C1 segment of cervical spinal cord (tissue), 14 donors: ENCODE data around the gene EPGN.

Source experiments
- DNase-seq, 14 donors: peaks; one replicate each; lab custom pipeline; 2025; lab: John Stamatoyannopoulos, UW

EPGN gene, protein sequence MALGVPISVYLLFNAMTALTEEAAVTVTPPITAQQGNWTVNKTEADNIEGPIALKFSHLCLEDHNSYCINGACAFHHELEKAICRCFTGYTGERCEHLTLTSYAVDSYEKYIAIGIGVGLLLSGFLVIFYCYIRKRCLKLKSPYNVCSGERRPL

DNA sequence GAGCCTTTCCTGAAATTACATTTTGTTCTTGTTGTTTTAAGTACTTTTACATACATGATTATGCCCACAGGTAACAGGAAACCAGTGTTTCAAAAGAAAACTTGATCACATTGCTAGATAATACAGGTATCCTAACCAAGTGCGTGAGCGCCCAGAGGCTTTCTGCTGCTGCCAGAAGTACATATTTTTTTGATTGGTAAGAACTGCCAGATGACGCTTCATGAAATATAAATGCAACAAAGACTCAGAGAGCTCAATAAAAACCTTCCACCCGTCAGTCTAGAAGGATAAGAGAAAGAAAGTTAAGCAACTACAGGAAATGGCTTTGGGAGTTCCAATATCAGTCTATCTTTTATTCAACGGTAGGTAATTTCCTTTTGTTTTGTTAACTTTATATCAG, at the start of gene EPGN:
EPGN (plus strand) TSS at position 256 of the 400 bp plus-strand sequence; CDS start at position 320, 64 bp downstream.
- DNase-seq = no peak

DNA sequence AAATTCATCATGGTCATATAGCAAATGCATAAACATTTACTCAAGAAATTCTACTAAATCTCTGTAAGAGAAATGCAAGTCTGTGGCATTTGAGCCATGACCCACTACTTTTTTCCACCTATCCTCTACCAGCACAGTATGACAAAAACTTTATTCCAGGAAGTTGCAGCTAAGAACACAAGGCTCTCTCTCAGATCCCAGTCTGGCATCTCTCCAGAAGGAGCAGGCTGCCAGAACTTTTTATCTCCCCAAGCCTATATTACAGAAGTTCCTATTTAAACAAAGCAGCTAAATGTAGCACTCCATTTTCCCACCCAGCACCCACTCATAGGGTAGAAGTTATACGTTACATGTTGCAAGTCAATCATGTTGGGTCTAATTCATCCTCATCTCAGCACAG, 49.3 kb upstream of the EPGN start:
- DNase-seq = no peak

DNA sequence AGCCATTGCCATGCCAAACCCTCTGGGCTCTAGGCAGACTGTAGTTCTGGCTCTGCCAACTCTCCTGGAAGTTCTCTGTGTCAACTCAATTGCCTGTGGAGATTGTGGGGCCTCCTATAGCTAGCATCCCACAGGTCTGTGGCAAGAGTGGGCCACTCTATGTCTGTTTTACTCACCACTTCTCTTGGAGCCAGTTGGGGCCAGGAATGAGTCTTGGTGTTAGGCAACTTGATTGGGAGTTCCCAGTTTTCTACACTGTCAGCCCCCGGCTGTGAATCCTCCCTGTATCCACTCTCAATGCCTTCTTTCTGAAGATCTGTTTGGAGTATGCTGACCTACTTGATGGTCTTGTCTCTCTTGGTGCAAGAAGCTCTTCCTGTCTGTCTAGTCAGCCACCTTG, 48.2 kb upstream of the EPGN start:
- DNase-seq = no peak

DNA sequence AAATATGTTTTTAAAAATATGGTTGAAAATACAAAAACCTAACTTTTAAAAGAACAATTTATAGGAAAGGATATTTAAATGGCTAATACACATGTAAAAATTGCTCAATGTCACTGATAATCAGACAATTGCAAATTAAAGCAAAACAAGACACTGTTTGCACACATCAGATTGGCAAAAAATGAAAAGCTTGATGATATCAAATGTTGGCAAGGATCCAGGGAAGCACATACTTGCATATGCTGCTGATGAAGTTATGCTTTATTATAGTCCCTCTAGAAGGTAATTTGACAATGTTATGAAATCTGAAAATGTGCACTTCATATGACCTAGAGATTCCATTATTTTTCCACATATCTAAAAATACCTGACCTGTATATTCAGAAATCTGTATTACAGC, 45.7 kb upstream of the EPGN start:
- DNase-seq = no peak

DNA sequence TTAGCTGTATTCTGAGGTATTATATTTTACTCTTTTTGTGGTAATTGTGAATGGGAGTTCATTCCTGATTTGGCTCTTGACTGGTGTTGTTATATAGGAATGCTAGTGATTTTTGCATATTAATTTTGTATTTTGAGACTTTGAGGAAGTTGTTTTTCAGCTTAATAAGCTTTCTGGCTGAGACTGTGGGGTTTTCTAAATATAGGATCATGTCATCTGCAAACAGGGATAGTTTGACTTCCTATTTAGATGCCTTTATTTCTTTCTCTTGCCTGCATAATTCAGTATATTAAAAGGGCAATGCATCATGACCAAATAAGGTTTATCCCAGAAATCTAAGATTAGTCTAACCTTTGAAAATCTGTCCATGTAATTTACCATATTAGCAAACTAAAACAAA, 44.7 kb upstream of the EPGN start:
- no peak for DNase-seq

DNA sequence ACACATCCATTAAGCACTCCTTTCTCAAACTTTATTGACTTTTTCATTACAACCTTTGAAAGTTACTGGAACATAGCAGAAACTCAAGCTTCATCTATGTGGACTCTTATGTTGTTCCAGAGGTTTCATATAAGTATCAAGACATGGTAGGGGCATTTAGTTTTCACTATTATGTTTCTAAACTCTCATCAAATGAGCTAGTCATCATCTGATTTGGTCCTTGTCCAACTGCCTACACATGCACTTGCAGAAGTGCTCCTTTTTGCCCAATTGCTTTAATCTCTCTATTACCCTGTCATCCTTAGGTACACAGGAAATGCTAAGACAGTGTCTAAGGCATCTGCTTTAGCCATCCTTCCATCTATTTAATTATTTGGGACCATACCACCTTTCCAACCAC, 42.2 kb upstream of the EPGN start:
- no peak for DNase-seq

DNA sequence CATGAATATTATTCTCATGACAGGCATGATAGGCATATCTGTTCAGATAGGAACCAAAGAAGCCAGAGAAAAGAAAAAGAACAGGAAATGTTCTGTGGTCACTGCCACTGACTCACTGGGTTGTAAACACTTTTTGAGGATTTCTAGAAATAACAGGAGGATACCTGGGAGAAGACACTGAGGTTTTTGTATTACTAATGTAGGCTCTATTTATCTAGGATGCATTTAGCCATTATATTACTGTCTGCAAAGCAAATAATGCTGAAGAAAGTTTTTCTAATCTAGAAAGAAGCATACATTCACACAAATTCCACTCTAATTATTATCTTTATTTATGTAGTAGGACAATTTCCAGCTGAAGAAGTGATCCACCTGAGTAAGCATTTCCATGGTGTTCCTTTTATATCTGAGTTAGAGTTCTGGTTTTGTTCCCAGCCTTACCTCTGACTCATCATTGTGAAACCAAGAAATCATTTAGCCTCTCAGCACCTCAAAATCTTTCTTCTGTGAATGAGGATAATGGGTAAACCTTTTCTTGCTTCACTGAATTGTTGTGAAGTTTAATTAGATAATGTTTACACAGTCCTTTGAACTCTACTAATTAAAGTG, 40.2 kb upstream of the EPGN start:
- DNase-seq = no peak

DNA sequence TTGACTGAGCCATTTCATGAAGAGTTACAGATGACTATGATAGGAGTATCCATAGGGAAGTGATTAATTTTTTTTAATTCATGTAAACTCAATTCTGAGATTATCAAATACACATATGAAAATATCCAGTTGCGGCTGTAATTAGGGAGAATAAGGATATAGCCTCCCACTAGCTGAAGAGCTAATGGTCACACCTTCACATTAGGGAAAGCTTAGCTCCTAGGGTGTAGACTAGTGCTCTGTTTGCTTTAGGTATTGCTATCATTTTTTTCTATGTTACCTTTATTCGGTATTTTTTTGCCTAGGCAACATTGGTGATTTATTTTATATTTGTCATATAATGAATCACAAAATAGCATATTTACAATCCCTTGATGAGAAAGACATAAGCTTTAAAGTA, 39.6 kb upstream of the EPGN start:
- no peak for DNase-seq

DNA sequence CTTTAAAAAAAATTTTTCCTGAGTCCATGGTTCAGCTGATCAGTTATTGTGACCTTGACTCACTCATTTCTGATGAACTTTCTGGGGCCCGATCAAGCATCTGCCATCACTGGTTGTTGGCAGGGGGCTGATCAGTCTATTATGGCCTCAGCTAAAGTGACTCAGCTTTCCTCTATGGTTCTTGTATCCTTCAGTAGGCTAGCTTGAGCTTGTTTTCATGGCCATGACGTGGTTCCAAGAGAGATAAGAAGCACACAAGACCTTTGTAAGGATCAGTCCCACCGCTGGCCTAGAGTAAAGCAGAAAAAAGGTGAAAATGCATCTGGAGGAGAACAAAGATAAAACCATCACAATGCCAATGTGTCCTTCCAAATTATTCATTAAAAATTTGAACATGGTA, 29.8 kb upstream of the EPGN start:
- DNase-seq = no peak

DNA sequence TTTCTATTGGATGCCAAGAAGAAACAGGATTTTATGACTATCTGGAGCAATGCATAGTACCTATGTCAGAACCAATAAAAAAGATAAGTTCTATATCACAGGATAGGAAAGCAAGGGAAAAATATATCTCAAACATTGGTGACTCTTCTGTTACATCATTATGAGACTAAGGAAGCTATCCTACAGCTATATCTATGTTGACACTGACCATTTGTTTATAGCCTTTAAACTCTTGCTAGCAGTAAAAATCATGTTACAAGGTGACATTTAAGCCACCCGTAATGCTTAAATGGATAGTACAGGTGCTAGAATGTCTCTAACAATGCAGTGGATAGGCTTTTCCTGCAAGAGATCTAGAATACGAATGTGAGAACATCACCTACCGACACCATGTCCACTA, 28.6 kb upstream of the EPGN start:
- no peak for DNase-seq

DNA sequence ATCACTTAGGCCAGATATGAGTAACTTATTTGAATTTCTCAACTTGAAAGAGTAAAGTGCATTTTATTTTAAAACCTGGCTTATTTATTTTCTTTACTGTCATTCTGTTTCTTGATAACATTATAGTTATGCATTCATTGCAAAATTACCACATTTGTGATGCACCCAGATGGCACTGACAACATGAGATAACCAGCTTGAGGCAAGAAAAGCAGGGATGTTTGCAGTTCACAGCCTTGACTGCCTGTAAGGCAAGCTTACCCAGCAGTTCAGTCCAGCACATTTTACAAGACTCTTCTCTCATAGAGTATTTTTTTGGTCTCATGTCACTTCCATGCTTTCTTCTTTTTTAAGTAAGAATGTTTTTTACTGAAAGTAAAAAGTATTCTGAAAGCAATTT, 25.3 kb upstream of the EPGN start:
- DNase-seq = no peak

DNA sequence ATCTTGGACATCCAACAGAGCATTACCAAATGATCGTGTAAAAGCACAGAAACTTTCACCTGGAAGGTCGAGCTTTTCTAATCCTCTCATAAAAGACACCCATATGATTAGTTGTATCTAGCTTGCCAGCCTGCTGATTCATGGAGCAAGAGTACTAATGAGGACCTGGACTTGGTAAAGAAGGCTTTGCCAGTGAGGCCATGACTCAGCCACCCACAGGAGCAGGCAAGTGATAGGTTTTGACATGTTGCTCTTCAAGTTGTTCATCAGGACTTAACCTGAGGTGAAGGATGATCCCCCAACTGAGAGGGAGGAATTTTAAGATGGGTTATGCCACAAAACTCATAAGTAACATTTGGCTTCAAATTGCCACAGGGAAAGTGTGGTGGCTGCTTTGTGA, 24.7 kb upstream of the EPGN start:
- no peak for DNase-seq

DNA sequence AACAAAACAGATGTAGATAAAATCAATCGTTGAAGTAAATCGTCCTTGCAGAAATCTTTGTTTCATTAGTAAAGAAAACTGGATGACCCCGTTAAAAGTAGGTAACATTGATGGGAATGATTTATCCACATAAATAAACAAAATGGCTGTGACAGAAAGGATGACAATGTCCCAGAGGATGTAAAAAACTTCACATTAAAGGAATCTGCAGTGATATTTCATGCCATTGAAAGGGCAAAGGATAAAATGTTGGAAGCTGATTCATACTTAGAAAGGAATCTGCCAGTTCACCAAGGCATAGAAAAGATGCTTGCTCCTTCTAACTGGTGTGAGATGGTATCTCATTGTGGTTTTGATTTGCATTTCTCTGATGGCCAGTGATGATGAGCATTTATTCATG, 24.2 kb upstream of the EPGN start:
- no peak for DNase-seq

DNA sequence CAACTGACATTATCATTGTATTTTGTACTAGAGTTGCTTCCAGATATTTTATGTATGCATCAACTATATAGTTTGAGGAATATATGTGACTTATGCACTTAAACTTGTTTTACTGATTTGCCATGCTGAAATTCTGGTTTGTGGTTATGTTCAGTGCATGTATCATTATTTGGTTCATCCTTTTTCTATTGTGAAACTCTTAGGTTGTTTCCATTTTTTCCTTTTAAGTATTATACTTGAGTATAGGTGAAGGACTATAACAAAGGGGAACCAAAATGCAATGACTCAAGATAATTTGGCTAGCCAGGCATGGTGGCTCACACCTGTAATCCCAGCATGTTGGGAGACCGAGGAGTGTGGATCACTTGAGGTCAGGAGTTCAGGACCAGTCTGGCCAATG, 21.1 kb upstream of the EPGN start:
- DNase-seq = no peak

DNA sequence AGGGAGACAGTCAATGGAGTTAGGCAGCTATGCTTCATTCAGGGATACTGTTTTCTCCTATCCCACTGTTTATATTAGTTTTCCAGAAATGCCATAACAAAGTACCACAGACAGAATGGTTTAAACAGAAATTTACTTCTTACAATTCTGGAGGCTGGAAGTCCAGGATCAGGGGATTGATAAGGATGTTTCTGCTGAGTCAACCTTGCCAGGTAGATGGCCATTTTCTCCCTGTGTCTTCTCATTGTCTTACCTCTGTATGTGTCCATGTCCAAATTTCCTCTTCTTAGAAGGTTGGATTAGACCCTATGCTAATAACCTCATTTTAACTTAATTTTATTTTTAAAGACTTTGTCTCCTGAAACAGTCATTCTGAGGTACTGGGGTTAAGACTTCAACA, 20.5 kb upstream of the EPGN start:
- DNase-seq = no peak

DNA sequence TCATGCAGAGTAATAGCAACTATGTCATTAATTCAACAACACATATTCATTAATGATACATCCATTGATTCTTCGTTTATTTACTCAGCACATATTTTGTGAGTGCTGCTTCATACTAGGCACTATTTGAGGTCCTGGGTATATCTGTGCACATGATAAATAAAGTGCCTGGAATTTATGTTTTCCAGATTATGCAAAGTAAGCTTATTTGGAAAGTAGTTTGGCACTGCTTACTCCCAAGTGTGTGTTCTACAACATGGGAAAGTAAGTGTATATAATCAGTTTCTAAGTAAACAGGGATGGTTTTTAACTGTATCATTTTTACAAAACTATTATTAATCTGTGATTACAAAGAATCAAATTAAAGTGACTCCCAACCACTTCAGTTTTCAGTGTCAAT, 16.8 kb upstream of the EPGN start:
- DNase-seq = no peak

DNA sequence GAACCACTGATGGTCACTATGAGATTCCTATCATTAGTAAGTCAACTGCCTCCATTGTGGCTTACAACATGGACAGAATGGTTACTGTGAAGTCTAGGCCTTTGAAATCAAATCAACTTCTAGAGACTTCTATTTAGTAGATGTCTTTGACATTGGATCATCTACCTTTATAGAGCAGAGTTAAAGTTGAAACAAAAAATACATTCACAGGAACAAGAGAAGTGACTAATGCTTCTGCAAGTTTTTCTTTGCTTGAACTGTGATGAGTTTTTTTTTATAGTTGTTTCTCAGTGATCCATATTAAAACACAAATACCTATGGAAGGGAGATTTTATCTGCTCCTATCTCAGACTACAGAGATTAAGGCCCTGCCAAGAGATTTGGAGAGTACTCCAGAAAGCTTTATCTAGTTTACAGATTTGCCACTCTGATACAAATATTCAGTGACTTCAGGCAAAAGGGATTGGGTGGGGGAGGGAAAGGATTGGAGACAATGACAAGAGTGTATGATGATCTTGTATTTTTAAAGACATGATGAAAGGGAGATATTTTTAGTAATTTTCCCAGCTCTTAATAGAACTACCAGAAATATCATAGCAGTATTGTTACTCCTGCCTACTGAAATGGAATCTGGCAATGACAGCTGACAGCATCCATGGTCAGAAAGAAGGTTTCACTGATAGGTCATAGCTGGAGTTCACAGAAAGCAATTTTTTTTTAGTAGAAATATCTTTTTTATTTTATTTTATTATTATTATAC, 16.0 kb upstream of the EPGN start:
- DNase-seq = no peak

DNA sequence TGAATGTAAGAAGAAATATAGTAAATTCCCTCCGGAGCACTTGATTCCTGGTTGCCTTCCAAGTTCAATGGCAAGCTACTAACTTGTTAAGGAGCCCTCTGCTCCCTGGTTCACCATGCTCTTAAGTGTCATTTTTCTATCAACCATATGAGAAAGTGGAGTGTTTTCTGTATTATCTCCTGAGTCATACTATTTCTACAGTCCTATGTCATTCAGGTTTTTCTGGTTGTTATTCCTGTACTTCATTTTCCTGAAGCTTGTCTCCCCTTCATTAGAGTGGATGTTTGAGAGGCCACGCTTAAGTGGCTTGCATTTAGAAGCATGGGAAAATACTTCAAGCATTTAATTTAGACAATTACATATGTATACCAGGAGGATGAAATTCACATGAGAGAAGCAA, 14.7 kb upstream of the EPGN start:
- no peak for DNase-seq

DNA sequence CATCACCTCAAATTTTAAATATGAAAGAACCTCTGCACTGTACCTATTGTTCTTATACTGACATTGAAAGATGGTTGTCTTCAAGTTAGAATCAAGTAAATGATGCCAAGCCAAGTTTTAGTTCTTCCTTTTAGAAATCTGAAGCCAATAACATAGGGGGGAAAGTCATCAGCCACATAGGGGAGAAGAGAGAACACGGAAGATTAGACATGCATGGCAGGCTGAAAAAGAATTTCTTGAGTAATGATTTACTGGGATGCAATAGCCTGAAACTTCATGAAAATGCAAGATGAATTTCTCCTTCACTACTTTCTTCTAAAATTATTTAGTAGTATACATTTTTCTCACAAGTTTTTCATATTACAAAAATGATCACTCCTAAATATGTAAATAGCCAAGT, 13.6 kb upstream of the EPGN start:
- DNase-seq = no peak

DNA sequence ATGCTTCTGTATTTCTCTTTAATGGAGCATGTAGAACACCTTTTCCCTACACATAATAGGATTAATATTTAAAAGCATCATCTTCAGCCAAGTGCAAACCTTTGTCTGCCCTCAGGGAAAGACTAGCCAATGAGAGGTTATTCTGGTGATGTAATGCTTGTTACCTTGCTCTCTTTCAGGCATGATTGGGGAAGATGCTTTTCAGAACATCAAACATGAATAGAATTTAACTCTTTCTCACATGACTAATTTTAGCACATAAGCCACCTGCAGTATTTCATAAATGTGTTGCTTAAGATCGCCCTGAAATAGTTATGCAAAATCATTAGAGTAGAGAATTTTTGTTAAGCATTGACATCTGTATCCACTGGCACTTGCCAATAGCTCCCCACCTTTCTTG, 10.7 kb upstream of the EPGN start:
- no peak for DNase-seq

DNA sequence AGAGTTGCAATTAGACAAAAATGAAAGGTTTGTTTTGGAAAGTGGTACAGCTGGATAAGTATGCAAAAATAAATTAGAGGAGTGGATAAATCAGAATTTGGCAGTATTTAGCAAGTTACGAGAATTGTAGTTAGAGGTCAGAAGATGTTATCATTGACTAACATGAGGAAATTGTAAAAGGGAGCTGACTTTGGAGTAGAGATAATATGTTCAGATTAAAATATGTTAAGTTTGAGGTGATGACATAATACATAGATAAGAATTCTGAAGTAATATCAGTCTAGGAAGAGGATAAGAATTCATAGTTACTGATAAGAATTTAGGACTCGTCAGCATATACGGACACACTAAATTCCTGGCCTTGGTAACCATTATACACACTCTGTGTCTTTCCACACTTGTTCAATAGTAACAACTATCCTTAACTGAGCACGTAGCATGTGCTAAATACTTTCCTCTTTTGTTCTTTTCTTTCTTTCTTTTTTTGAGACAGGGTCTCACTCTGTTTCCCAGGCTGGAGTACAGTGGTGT, 4.1 kb upstream of the EPGN start:
- DNase-seq = no peak

DNA sequence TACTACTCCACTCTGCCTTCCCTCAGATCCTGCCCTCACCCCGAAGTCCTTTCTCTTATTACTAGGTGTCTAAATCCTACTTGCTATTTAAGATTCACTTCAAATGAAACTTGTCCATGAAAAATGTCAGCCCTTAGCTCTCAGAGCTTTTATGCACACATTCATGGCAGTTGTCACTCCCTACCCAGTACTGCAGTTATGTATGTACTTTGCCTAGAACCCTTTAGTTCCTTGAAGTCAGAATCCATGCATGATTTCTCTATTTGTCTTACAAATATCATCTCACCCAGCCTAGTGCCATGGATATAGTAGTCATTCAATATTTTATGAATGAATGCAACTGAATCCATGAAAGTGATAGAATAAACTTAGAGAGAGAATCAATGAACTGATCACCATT, 3.3 kb upstream of the EPGN start:
- no peak for DNase-seq

DNA sequence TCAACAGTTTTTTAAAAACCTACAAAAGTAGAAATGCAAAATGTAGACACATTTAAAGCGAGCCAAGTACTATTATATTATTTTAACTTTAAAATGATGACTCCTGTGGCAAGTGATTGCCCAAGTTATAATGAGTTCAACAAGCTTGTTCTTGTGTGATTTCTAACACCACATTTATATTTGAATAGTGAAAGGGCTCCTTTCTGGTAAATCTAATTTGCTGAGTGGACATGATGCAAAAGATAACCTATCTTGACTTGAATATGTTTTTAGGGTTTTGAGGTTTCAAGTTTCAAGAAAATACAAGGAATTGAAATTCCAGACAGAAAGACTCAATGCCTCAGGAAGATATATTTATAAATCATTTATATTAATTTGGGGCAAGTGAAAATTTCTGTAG, 1.1 kb upstream of the EPGN start:
- DNase-seq = no peak
